ENCODE data around the gene PTPN23.

PTPN23 gene

DNA sequence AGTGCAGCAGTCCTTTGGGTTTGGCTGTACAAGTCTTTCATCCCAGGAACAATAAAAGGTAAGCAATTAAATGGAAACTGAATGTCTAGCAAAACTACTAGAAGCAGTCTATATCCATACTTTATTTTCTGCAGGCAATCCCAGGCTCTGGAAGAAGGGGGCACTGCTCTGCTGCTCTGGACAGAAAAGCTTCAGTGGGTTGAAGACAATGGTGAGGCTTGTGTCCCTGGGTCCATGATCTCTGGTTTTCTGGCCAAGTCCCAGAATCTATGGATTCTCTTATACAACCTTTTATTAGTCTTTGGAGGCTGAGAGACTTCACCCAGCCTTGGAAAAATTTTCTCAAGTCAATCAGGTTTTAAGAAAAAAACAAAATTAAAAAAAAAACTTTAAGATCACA lies 59.3 kb downstream of the PTPN23 start:
- Histone ChIP-seq H3F3A (ENCODE audit: insufficient read depth, low read length) (no peaks in the 10 kb centered on the region), H3K4me2 (ENCODE audit: low read depth, low read length) (no peak overlapping the region), H3K79me2 (ENCODE audit: low read length) (peaks cover 7% of the 10 kb centered on the region), H3K4me1 (ENCODE audit: low read length) (no peaks in the 10 kb centered on the region), H3K9me2 (replicated peaks; ENCODE audit: insufficient read depth, low read length) (no peaks in the 10 kb centered on the region), H3K27me3 (replicated peaks; ENCODE audit: insufficient read depth, low read length) (no peaks in the 10 kb centered on the region), H3K9me3 (replicated peaks; ENCODE audit: insufficient read depth, low read length) (no peaks in the 10 kb centered on the region), H2AFZ (ENCODE audit: low read length) (no peak overlapping the region), H3K27ac (ENCODE audit: low read length) (no peak overlapping the region), H3K9ac (ENCODE audit: low read length) (no peak overlapping the region), H3K4me3 (ENCODE audit: low read length) (no peak overlapping the region), H3K36me3 (replicated peaks; ENCODE audit: insufficient read depth, low read length) (peaks cover 3% of the 10 kb centered on the region; the same call in 1 of the 2 replicates), H4K20me1 (ENCODE audit: insufficient read depth, low read length) (no peaks in the 10 kb centered on the region)
- TF ChIP-seq, protein P1, sequence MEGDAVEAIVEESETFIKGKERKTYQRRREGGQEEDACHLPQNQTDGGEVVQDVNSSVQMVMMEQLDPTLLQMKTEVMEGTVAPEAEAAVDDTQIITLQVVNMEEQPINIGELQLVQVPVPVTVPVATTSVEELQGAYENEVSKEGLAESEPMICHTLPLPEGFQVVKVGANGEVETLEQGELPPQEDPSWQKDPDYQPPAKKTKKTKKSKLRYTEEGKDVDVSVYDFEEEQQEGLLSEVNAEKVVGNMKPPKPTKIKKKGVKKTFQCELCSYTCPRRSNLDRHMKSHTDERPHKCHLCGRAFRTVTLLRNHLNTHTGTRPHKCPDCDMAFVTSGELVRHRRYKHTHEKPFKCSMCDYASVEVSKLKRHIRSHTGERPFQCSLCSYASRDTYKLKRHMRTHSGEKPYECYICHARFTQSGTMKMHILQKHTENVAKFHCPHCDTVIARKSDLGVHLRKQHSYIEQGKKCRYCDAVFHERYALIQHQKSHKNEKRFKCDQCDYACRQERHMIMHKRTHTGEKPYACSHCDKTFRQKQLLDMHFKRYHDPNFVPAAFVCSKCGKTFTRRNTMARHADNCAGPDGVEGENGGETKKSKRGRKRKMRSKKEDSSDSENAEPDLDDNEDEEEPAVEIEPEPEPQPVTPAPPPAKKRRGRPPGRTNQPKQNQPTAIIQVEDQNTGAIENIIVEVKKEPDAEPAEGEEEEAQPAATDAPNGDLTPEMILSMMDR (IDR thresholded peaks at IDR 0.05; ENCODE audit: low read length), result no peak
- no peak for TF ChIP-seq EZH2phosphoT487 (IDR thresholded peaks at IDR 0.05; ENCODE audit: low read length)
- no peak for DNase-seq

DNA sequence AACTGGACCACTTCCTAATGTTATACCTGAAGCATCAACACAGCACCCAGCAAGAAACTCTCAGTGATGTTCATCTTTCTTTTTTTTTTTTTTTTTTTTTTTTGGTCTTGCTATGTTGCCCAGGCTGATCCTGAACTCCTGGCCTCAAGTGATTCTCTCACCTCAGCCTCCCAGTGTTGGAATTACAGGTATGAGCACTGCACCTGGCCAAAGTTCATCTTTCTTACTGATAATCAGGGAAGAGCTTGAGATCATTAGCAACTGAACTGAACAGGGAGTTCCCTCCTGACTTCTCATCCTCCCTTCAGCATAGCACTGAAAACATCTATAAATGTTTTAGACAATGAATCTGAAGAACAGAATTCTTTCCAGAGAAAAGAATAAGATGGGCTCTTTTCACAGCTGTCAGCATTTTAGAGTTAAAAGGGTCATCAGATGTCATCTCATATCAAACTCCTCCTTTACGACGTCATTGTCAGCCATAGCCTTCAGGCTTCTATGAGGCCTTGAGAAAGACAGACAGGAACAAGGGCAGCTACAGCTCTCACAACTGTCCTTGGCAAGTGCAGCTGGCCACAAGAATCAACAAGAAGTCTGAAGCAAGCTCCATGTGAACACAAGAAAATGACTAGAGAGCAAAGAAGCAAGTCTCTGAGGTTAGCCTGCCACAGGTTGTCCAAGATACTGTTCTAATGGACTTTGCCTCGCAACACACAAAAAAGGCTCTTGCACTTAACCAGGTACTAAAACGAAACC lies 61.2 kb downstream of the PTPN23 start:
- no peak overlapping the region for H3K27ac ChIP-seq (ENCODE audit: low read length)
- peaks cover 3% of the 10 kb centered on the region; the same call in 1 of the 2 replicates for H3K36me3 ChIP-seq (replicated peaks; ENCODE audit: insufficient read depth, low read length)
- no peak overlapping the region for H3K9ac ChIP-seq (ENCODE audit: low read length)
- no peak overlapping the region for H2AFZ ChIP-seq (ENCODE audit: low read length)
- peaks cover 14% of the 10 kb centered on the region for H3K79me2 ChIP-seq (ENCODE audit: low read length)
- no peaks in the 10 kb centered on the region for H4K20me1 ChIP-seq (ENCODE audit: insufficient read depth, low read length)
- H3K27me3 ChIP-seq (replicated peaks; ENCODE audit: insufficient read depth, low read length), result no peaks in the 10 kb centered on the region
- no peaks in the 10 kb centered on the region for H3K4me1 ChIP-seq (ENCODE audit: low read length)
- no peak overlapping the region for H3K4me2 ChIP-seq (ENCODE audit: low read depth, low read length)
- H3K9me3 ChIP-seq (replicated peaks; ENCODE audit: insufficient read depth, low read length), result no peaks in the 10 kb centered on the region
- no peaks in the 10 kb centered on the region for H3K9me2 ChIP-seq (replicated peaks; ENCODE audit: insufficient read depth, low read length)
- TF ChIP-seq EZH2 (optimal IDR thresholded peaks at IDR 0.05; ENCODE audit: low read depth, low read length) (no peak), EZH2phosphoT487 (IDR thresholded peaks at IDR 0.05; ENCODE audit: low read length) (no peak)
- TF ChIP-seq, protein P1 (IDR thresholded peaks at IDR 0.05; ENCODE audit: low read length), result no peak
- H3K4me3 ChIP-seq (ENCODE audit: low read length), result no peak overlapping the region
- DNase-seq, result no peak
- H3F3A ChIP-seq (ENCODE audit: insufficient read depth, low read length), result no peaks in the 10 kb centered on the region

DNA sequence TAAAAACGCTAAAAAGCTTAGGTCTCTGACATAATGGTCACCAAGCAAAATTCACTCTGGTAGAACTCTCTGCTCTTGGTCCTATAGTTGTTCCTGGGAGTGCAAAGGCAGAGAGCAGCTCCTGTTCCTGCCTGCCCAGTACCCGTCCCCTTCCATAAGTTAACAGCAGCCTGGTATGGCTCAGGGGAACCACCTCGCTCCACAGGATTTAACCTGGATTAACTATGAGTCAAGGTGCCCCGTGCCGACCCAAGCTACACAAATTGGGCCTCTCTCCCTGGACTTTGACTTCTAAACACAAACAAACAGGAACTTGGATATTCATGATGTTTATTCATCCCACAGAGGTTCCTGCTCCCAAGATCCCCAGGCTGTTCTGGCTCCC lies 62.8 kb downstream of the PTPN23 start:
- no peaks in the 10 kb centered on the region for H3K9me3 ChIP-seq (replicated peaks; ENCODE audit: insufficient read depth, low read length)
- DNase-seq, result no peak
- no peak overlapping the region for H3K9ac ChIP-seq (ENCODE audit: low read length)
- H3K36me3 ChIP-seq (replicated peaks; ENCODE audit: insufficient read depth, low read length), result peaks cover 3% of the 10 kb centered on the region; the same call in 1 of the 2 replicates
- H3K4me3 ChIP-seq (ENCODE audit: low read length), result no peak overlapping the region
- peaks cover 22% of the 10 kb centered on the region for H3K79me2 ChIP-seq (ENCODE audit: low read length)
- TF ChIP-seq, protein P1 (IDR thresholded peaks at IDR 0.05; ENCODE audit: low read length), result no peak
- TF ChIP-seq EZH2 (optimal IDR thresholded peaks at IDR 0.05; ENCODE audit: low read depth, low read length) (no peak), EZH2phosphoT487 (IDR thresholded peaks at IDR 0.05; ENCODE audit: low read length) (no peak)
- no peaks in the 10 kb centered on the region for H4K20me1 ChIP-seq (ENCODE audit: insufficient read depth, low read length)
- no peak overlapping the region for H2AFZ ChIP-seq (ENCODE audit: low read length)
- no peaks in the 10 kb centered on the region for H3F3A ChIP-seq (ENCODE audit: insufficient read depth, low read length)
- no peaks in the 10 kb centered on the region for H3K27me3 ChIP-seq (replicated peaks; ENCODE audit: insufficient read depth, low read length)
- no peak overlapping the region for H3K4me2 ChIP-seq (ENCODE audit: low read depth, low read length)
- no peak overlapping the region for H3K27ac ChIP-seq (ENCODE audit: low read length)
- no peaks in the 10 kb centered on the region for H3K4me1 ChIP-seq (ENCODE audit: low read length)
- H3K9me2 ChIP-seq (replicated peaks; ENCODE audit: insufficient read depth, low read length), result no peaks in the 10 kb centered on the region
